Right lobe of liver (tissue), 6 donors: Measurements from ENCODE around the gene CFAP46. TPM values are rescaled to one million over a fixed set of nuclear protein-coding genes. Genes with fewer than 3 reads are reported as not detected.
A peak's percentile ranks its signal among the peaks of the same experiment; 100 is the strongest.

Source experiments
- ATAC-seq, 4 donors: fragments of 200-7000 bp; cut with Tn5 transposase; one replicate each; pipeline ENCODE4 v1.9.1; 2020; ENCODE audit warnings: mild to moderate bottlenecking in 4 of 4, moderate library complexity in 4 of 4
- DNase-seq, 3 donors: peaks; one replicate each; pipeline ENCODE4 v3.0.0-alpha.2; 2020
- H3K27ac ChIP-seq, 3 donors: fragments of 200-600 bp; one replicate each; pipeline ENCODE4 v1.8.0; 2022
- H3K27me3 ChIP-seq, 2 donors: fragments of 200-600 bp; one replicate each; pipeline ENCODE4 v1.8.0; 2022
- H3K36me3 ChIP-seq, 4 donors: fragments of 200-600 bp; sonication (generic) in 1 of 4; one replicate each; pipeline versions ENCODE4 v1.5.1 to v1.8.0; 2017 to 2022; ENCODE audit warnings: control low read depth in 1 of 4
- H3K4me1 ChIP-seq, 4 donors: fragments of 200-600 bp; sonication (generic) in 1 of 4; one replicate each; pipeline versions ENCODE4 v1.5.1 to v1.8.0; 2017 to 2022; ENCODE audit warnings: control low read depth in 1 of 4
- H3K4me3 ChIP-seq, 3 donors: fragments of 200-600 bp; one replicate each; pipeline ENCODE4 v1.8.0; 2022
- H3K9me3 ChIP-seq, 4 donors: fragments of 200-600 bp; sonication (generic) in 1 of 4; one replicate each; pipeline versions ENCODE4 v1.5.1 to v1.8.0; 2017 to 2022; ENCODE audit warnings: control low read depth in 1 of 4
- CTCF ChIP-seq, 4 donors: fragments of 200-600 bp in 3 of 4; fragments of 450-650 bp in 1 of 4; IDR thresholded peaks; one replicate each; pipeline versions ENCODE4 v1.5.1 to v1.8.0; 2016 to 2022; ENCODE audit warnings: antibody characterized with exemption in 4 of 4, mild to moderate bottlenecking in 2 of 4
- POLR2A ChIP-seq: fragments of 450-650 bp; IDR thresholded peaks from one replicate; pipeline ENCODE4 v1.6.1; 2017; ENCODE audit warnings: antibody characterized with exemption, mild to moderate bottlenecking
- WGBS: methylation state at CpG from one replicate; pipeline ENCODE4 v1.1.6; 2018; ENCODE audit warnings: low coverage, low lambda C conversion rate; ENCODE audit not compliant: insufficient coverage; ENCODE audit errors: missing lambda C conversion rate; 5-methylcytosine and 5-hydroxymethylcytosine counted together
- intact Hi-C, 2 donors: fragments of 100-400 bp; cut with DNase I; formaldehyde crosslinking; loops; one replicate each; pipeline versions ENCODE4 v1.11.2 to v1.14.1; 2022
- total RNA-seq, 6 experiments: library from RNA; depleted of rRNA in 2 of 6; stranded (reverse); fragments of >200 nt in 2 of 6; fragmentation: NEBNext Ultra II Directional in 3 of 6; extraction: Animal tissue kit (Norgen Biotek cat#: 25700) in 3 of 6; gene quantifications; one replicate each; pipeline versions ENCODE4 v1.1.0 to v1.2.4, GENCODE V29; 2016 to 2023
- donor health status: DM: no; HTN: yes; CAD: no.
- donor health status: DM: no; HTN: no; CAD: no.
- donor health status: DM: no; HTN: no; CAD: no.
- donor health status: DM: no; HTN: yes; CAD: no.
- donor health status: DM: no; HTN: yes; CAD: no.

The CFAP46 gene
- total RNA-seq, 6 experiments from 2014 or later, result 0.16 to 0.67 (median 0.32) TPM

- no peaks in the 10 kb centered on the region for H3K4me1 ChIP-seq
- no peak overlapping the region for H3K27ac ChIP-seq
- H3K27me3 ChIP-seq, result no peaks in the 10 kb centered on the region
- H3K9me3 ChIP-seq, result no peaks in the 10 kb centered on the region
- no peak for ATAC-seq
- no peak overlapping the region for H3K4me3 ChIP-seq
- peak in 1 of 3 donors; percentile 50 for DNase-seq
- WGBS, result 68% methylated on average over 6 of the region's 29 CpGs
- intact Hi-C loops, result no loop called here
- no peaks in the 10 kb centered on the region for H3K36me3 ChIP-seq
- TF ChIP-seq POLR2A (no peak), CTCF (IDR thresholded peaks at IDR 0.05) (no peak)
These were observed 41.6 kb upstream of the CFAP46 start for GRCh38 chr10:132984008-132984295.

GRCh38 chr10:132983252-132984007 lies 41.1 kb upstream of the CFAP46 start:
- intact Hi-C loops, result no loop called here

GRCh38 chr10:132982301-132982989 lies 40.1 kb upstream of the CFAP46 start:
- no peak for ATAC-seq
- Histone ChIP-seq H3K4me1 (no peaks in the 10 kb centered on the region), H3K4me3 (no peak overlapping the region), H3K36me3 (no peaks in the 10 kb centered on the region), H3K27ac (no peak overlapping the region), H3K9me3 (no peaks in the 10 kb centered on the region), H3K27me3 (no peaks in the 10 kb centered on the region)
- intact Hi-C loops, result no loop called here
- DNase-seq, result peak in 2 of 3 donors; percentile 17 to 49
- 38% methylated on average over 5 of the region's 36 CpGs for WGBS
- TF ChIP-seq POLR2A (no peak), CTCF (IDR thresholded peaks at IDR 0.05) (no peak)

More at GRCh38 chr10:132983252-132984007, 41.1 kb upstream of the CFAP46 start:
- no peaks in the 10 kb centered on the region for H3K27me3 ChIP-seq
- WGBS, result 77% methylated on average over 17 of the region's 42 CpGs
- H3K4me1 ChIP-seq, result no peaks in the 10 kb centered on the region
- no peak overlapping the region for H3K27ac ChIP-seq
- DNase-seq, result peak in 1 of 3 donors; percentile 46
- ATAC-seq, result no peak
- H3K4me3 ChIP-seq, result no peak overlapping the region
- H3K36me3 ChIP-seq, result no peaks in the 10 kb centered on the region
- no peak for TF ChIP-seq CTCF (IDR thresholded peaks at IDR 0.05)
- no peak for TF ChIP-seq POLR2A
- no peaks in the 10 kb centered on the region for H3K9me3 ChIP-seq

GRCh38 chr10:132981746-132982145 lies 39.4 kb upstream of the CFAP46 start:
- H3K27ac ChIP-seq, result no peak overlapping the region
- 67% methylated on average over 7 of the region's 21 CpGs for WGBS
- H3K27me3 ChIP-seq, result no peaks in the 10 kb centered on the region
- DNase-seq (peak in 1 of 3 donors; percentile 18), ATAC-seq (no peak)
- intact Hi-C loops, result no loop called here
- no peaks in the 10 kb centered on the region for H3K4me1 ChIP-seq
- no peak overlapping the region for H3K4me3 ChIP-seq
- H3K36me3 ChIP-seq, result no peaks in the 10 kb centered on the region
- TF ChIP-seq CTCF (IDR thresholded peaks at IDR 0.05) (no peak), POLR2A (no peak)
- H3K9me3 ChIP-seq, result no peaks in the 10 kb centered on the region
